IMR-90 (cell line): Measurements from ENCODE around the gene TMEM231. TPM values are rescaled to one million over a fixed set of nuclear protein-coding genes. Genes with fewer than 3 reads are reported as not detected.

ENCODE experiments used
- ATAC-seq: fragments of 200-7000 bp; cut with Tn5 transposase; 2 replicates; pipeline ENCODE4 v1.9.1; 2020; ENCODE audit warnings: low read depth, mild to moderate bottlenecking, moderate library complexity
- BruUV-seq: library from RNA; stranded (reverse); fragments of 400-500 nt; replicated peaks from 2 replicates; lab custom pipeline; 2021; lab: Mats Ljungman, UMichigan
- CTCF ChIA-PET: fragments of 300-600 bp; formaldehyde crosslinking; extraction: SDS; loops from one replicate; lab custom pipeline; 2021; ENCODE audit warnings: antibody characterized with exemption; lab: Yijun Ruan, JAX
- POLR2A ChIA-PET: fragments of 300-600 bp; sonication (Branson Sonifier 250); formaldehyde crosslinking; loops from one replicate; lab custom pipeline; 2022; ENCODE audit warnings: antibody characterized with exemption; ENCODE audit not compliant: unreplicated experiment; lab: Charles Lee
- DNase-seq: peaks from one replicate; pipeline ENCODE4 v3.0.0; 2013
- H2AFZ ChIP-seq: replicated peaks from 2 replicates; pipeline ENCODE3; 2013; ENCODE audit warnings: low read length, mild to moderate bottlenecking; ENCODE audit not compliant: poor library complexity
- H2AK5ac ChIP-seq: 2 replicates; pipeline ENCODE4 v1.6.1; 2013; ENCODE audit warnings: low read depth, low read length, inconsistent platforms
- H2AK9ac ChIP-seq: replicated peaks from 2 replicates; pipeline ENCODE3; 2013; ENCODE audit warnings: mild to moderate bottlenecking, low read depth, low read length, moderate library complexity; ENCODE audit not compliant: poor library complexity
- H2BK120ac ChIP-seq: 2 replicates; pipeline ENCODE4 v1.6.1; 2013; ENCODE audit warnings: low read depth, low read length, inconsistent platforms
- H2BK15ac ChIP-seq: 3 replicates; pipeline ENCODE4 v1.6.1; 2013; ENCODE audit warnings: low read depth, low read length, inconsistent platforms
- H2BK20ac ChIP-seq: 2 replicates; pipeline ENCODE4 v1.6.1; 2013; ENCODE audit warnings: low read depth, mild to moderate bottlenecking, inconsistent platforms, low read length, moderate library complexity
- H2BK5ac ChIP-seq: 2 replicates; pipeline ENCODE4 v1.6.1; 2013; ENCODE audit warnings: mild to moderate bottlenecking, low read depth, low read length, inconsistent platforms; ENCODE audit not compliant: poor library complexity, severe bottlenecking
- H3K14ac ChIP-seq: replicated peaks from 2 replicates; pipeline ENCODE4 v1.6.1; 2013; ENCODE audit warnings: low read depth, low read length, inconsistent platforms
- H3K18ac ChIP-seq: 2 replicates; pipeline ENCODE4 v1.6.1; 2013; ENCODE audit warnings: low read depth, low read length, control low read depth
- H3K23ac ChIP-seq: 2 replicates; pipeline ENCODE4 v1.6.1; 2013; ENCODE audit warnings: low read depth, low read length, inconsistent platforms
- H3K27ac ChIP-seq: 2 replicates; pipeline ENCODE4 v1.5.1; 2013; ENCODE audit warnings: mild to moderate bottlenecking, control low read depth, low read length; ENCODE audit not compliant: insufficient read depth
- H3K27me3 ChIP-seq: 2 replicates; pipeline ENCODE4 v1.6.1; 2013; ENCODE audit warnings: low read length; ENCODE audit not compliant: control insufficient read depth, insufficient read depth
- H3K36me3 ChIP-seq: 2 replicates; pipeline ENCODE4 v1.6.1; 2013; ENCODE audit warnings: low read length, mixed read lengths; ENCODE audit not compliant: control insufficient read depth, insufficient read depth
- H3K4ac ChIP-seq: 2 replicates; pipeline ENCODE4 v1.6.1; 2013; ENCODE audit warnings: low read depth, low read length, inconsistent platforms
- H3K4me1 ChIP-seq: 2 replicates; pipeline ENCODE4 v1.6.1; 2013; ENCODE audit warnings: low read length, mixed read lengths; ENCODE audit not compliant: control insufficient read depth, insufficient read depth
- H3K4me2 ChIP-seq: 2 replicates; pipeline ENCODE4 v1.6.1; 2013; ENCODE audit warnings: low read depth, mild to moderate bottlenecking, control low read depth, low read length, moderate library complexity
- H3K4me3 ChIP-seq: 2 replicates; pipeline ENCODE4 v1.5.1; 2013; ENCODE audit warnings: low read depth, mild to moderate bottlenecking, control low read depth, low read length, moderate library complexity; ENCODE audit not compliant: insufficient read depth
- H3K56ac ChIP-seq: 2 replicates; pipeline ENCODE4 v1.6.1; 2013; ENCODE audit warnings: low read length, inconsistent platforms; ENCODE audit not compliant: insufficient read depth; ENCODE audit errors: extremely low read depth
- H3K79me1 ChIP-seq, 2 experiments: 2 replicates each; pipeline ENCODE4 v1.6.1; 2013; ENCODE audit warnings: low read length in 2 of 2, inconsistent platforms in 1 of 2, low read depth in 1 of 2
- H3K9ac ChIP-seq: 2 replicates; pipeline ENCODE4 v1.6.1; 2013; ENCODE audit warnings: low read depth, low read length, control low read depth
- H3K9me1 ChIP-seq: 2 replicates; pipeline ENCODE4 v1.6.1; 2013; ENCODE audit warnings: low read length, inconsistent platforms; ENCODE audit not compliant: insufficient read depth
- H3K9me3 ChIP-seq: 2 replicates; pipeline ENCODE4 v1.6.1; 2013; ENCODE audit warnings: low read length; ENCODE audit not compliant: control insufficient read depth, insufficient read depth
- H4K20me1 ChIP-seq: 2 replicates; pipeline ENCODE4 v1.6.1; 2013; ENCODE audit warnings: low read length, inconsistent platforms; ENCODE audit not compliant: insufficient read depth
- H4K5ac ChIP-seq: 2 replicates; pipeline ENCODE4 v1.6.1; 2013; ENCODE audit warnings: mild to moderate bottlenecking, low read depth, low read length, control low read depth
- H4K8ac ChIP-seq, 2 experiments: 2 replicates each; pipeline ENCODE4 v1.6.1; 2013; ENCODE audit warnings: low read depth in 2 of 2, low read length in 2 of 2, control low read depth in 1 of 2, inconsistent platforms in 1 of 2
- H4K91ac ChIP-seq: 2 replicates; pipeline ENCODE4 v1.6.1; 2013; ENCODE audit warnings: low read depth, low read length, inconsistent platforms; ENCODE audit not compliant: insufficient read depth
- CEBPB ChIP-seq: IDR thresholded peaks from 2 replicates; pipeline ENCODE4 v1.6.1; 2012; ENCODE audit warnings: low read depth, low read length, improper control_type of control experiment
- CHD1 ChIP-seq: IDR thresholded peaks from 2 replicates; pipeline ENCODE4 v1.6.1; 2012; ENCODE audit warnings: low read depth, low read length, improper control_type of control experiment
- CTCF ChIP-seq: conservative IDR thresholded peaks from 2 replicates; pipeline ENCODE4 v1.5.1; 2012; ENCODE audit warnings: mild to moderate bottlenecking, low read depth, low read length, improper control_type of control experiment
- ELK1 ChIP-seq: fragments of 150-350 bp; IDR thresholded peaks from 2 replicates; pipeline ENCODE4 v1.6.1; 2016; ENCODE audit warnings: low read depth, mild to moderate bottlenecking, low read length, moderate library complexity, borderline replicate concordance
- FOS ChIP-seq: fragments of 150-350 bp; IDR thresholded peaks from 2 replicates; pipeline ENCODE4 v1.6.1; 2016; ENCODE audit warnings: low read depth, low read length
- MAZ ChIP-seq: IDR thresholded peaks from 2 replicates; pipeline ENCODE4 v1.6.1; 2012; ENCODE audit warnings: low read depth, mild to moderate bottlenecking, low read length, improper control_type of control experiment, moderate library complexity, borderline replicate concordance
- POLR2A ChIP-seq: IDR thresholded peaks from 2 replicates; pipeline ENCODE4 v1.6.1; 2012; ENCODE audit warnings: mild to moderate bottlenecking, low read depth, low read length
- RFX5 ChIP-seq: IDR thresholded peaks from 2 replicates; pipeline ENCODE4 v1.8.0; 2012; ENCODE audit warnings: low read depth, mild to moderate bottlenecking, low read length, moderate library complexity
- SMC3 ChIP-seq: fragments of 150-350 bp; IDR thresholded peaks from 2 replicates; pipeline ENCODE4 v1.6.1; 2016; ENCODE audit warnings: low read depth, mild to moderate bottlenecking, antibody characterized with exemption, low read length, moderate library complexity
- WGBS, 2 experiments: methylation state at CpG; one replicate each; pipeline versions ENCODE4 v1.1.5 to v1.1.7; 2013; ENCODE audit warnings: missing lambda C conversion rate in 2 of 2; ENCODE audit not compliant: insufficient read length in 1 of 2; ENCODE audit errors: extremely low coverage in 2 of 2; 5-methylcytosine and 5-hydroxymethylcytosine counted together
- dilution Hi-C: fragments of 300-500 bp; cut with HindIII; formaldehyde crosslinking; loops from one replicate; pipeline ENCODE4 v1.14.3; 2018; ENCODE audit warnings: low sequenced_read_pairs; ENCODE audit not compliant: unreplicated experiment
- in situ Hi-C: fragments of 300-500 bp; cut with MboI; formaldehyde crosslinking; loops from 3 replicates; pipeline ENCODE4 v1.14.3; 2019; ENCODE audit warnings: low sequenced_read_pairs, inconsistent platforms, mixed read lengths
- intact Hi-C: fragments of 100-400 bp; cut with micrococcal nuclease; formaldehyde crosslinking; loops from 2 replicates; pipeline ENCODE4 v1.10.0; 2022
- polyA plus RNA-seq, 3 experiments: library from polyadenylated mRNA; depleted of rRNA; stranded (reverse); fragments of >200 nt; gene quantifications; 2 replicates each; pipeline ENCODE4 v1.2.3, GENCODE V29; 2012; ENCODE audit warnings: low replicate concordance in 1 of 3
- total RNA-seq: library from RNA; depleted of rRNA; stranded (reverse); fragments of >200 nt; gene quantifications from 2 replicates; pipeline ENCODE4 v1.2.3, GENCODE V29; 2012
- TF ChIP-seq, protein P1 (sequence below): fragments of 150-350 bp; IDR thresholded peaks from 2 replicates; pipeline ENCODE4 v1.6.1; 2017; ENCODE audit warnings: mild to moderate bottlenecking, antibody characterized with exemption, low read length, low read depth

Gene TMEM231
- total and polyA plus RNA-seq, 2 of the 4 experiments (the other 2 are of a cell fraction), result 10.6 to 15.4 TPM

DNA sequence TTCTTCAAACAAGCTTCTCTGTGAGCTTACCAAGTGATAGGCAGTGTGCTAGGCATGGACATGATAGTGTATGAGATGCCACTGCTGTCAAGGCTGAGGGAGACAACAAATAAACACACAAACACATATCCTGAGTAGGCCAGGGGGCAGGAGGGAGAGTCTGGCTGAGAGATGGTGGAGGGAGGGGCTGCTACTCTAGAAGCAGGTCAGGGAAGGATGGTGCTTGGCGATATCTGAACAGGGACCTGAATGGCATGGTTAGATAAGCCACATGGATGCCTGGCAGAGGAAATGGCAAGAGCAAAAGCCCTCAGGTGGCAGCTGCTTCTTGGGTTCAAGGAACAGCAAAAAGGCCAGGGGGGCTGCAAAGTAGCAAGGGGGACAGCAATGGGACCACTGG lies 52.3 kb downstream of the TMEM231 start:
- Histone ChIP-seq H4K5ac (no peak overlapping the region), H3K14ac (no peak overlapping the region), H3K9ac (no peak overlapping the region), H2BK5ac (no peak overlapping the region), H3K56ac (no peak overlapping the region), H2BK120ac (no peak overlapping the region), H3K9me1 (no peaks in the 10 kb centered on the region; the same call in 1 of the 2 replicates), H3K79me1 (no peaks in the 10 kb centered on the region), H4K91ac (no peak overlapping the region), H2BK20ac (no peak overlapping the region), H3K9me3 (no peaks in the 10 kb centered on the region), H2AK5ac (no peak overlapping the region), H3K36me3 (no peaks in the 10 kb centered on the region), H4K20me1 (no peaks in the 10 kb centered on the region), H3K27me3 (peaks cover 2% of the 10 kb centered on the region; the same call in 1 of the 2 replicates), H2BK15ac (no peak overlapping the region), H3K18ac (no peak overlapping the region), H3K23ac (no peak overlapping the region), H2AK9ac (no peak overlapping the region), H2AFZ (no peak overlapping the region), H4K8ac (no peak overlapping the region), H3K4me2 (no peak overlapping the region), H3K4me1 (no peaks in the 10 kb centered on the region; the same call in 1 of the 2 replicates), H3K4ac (no peak overlapping the region), H3K27ac (no peak overlapping the region), H3K4me3 (no peak overlapping the region)
- intact Hi-C loops (no loop called here), dilution Hi-C loops (no loop called here), in situ Hi-C loops (no loop called here)
- ChIA-PET CTCF (interaction anchor here (1.5 kb wide), 1 partner anchor 13 kb away, joined by 4 read pairs; no protein-coding TSS in a partner anchor), POLR2A (no interaction called here)
- BruUV-seq, result no TSS peak
- ATAC-seq (no peak), DNase-seq (no peak)
- TF ChIP-seq CTCF (no peak), CHD1 (no peak), POLR2A (no peak), ELK1 (no peak), CEBPB (no peak), FOS (no peak), RFX5 (no peak), SMC3 (no peak), MAZ (no peak)
- TF ChIP-seq, protein P1, sequence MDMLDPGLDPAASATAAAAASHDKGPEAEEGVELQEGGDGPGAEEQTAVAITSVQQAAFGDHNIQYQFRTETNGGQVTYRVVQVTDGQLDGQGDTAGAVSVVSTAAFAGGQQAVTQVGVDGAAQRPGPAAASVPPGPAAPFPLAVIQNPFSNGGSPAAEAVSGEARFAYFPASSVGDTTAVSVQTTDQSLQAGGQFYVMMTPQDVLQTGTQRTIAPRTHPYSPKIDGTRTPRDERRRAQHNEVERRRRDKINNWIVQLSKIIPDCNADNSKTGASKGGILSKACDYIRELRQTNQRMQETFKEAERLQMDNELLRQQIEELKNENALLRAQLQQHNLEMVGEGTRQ, result no peak
- WGBS, 2 experiments, result 88% methylated on average over 1 of the region's 1 CpG; no CpG with 5 or more reads in 1 of the 2 experiments
